GF-D8 (cell line): ENCODE measurements around the gene U2AF1L4.

Experiments
- DNase-seq: peaks from one replicate; lab custom pipeline; 2025; lab: John Stamatoyannopoulos, UW

Gene U2AF1L4

DNA sequence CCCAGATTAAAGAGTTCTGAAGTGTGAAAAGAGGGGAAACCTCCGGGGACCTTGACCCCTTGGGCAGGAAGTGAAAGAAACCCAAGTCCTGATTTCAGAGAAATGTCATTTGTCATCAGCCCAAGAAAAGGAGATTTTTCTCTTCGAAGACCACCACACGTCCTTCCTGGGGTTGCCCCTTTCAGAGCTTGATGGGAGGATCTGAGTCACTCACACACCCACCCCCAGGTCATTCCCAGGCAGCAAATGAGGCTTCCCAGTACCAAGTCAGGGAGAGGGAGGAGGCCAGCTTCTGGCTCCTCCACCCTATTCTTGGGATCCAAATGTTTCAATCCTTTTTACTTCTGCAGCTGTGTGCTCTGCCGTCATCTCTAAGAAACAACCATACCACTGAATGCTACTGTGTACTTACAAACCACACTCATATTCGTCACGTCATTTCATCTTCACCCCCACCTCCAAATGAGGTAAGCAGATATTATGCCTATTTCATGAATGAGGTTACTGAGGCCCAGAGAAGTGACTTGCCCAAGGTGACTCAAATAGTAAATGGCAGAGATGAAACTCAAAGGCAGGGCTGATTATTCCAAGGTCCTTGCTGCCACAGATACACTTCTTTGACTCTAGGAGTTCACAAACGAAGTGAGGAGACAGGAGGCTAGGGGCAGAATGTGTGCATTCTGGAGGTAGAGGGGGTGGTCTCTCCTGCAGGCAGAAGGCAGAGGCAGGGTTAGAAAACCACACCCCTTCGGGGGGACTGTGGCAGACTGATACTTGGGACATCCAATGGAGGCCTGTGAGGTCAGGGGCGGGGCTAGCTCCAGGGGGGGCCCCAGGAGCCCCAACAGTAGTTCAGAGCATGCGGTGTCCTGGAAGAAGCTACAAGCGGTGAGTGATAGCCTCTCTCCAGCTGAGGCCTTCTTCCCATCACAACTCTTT, 32.4 kb downstream of the U2AF1L4 start:
- DNase-seq: no peak

DNA sequence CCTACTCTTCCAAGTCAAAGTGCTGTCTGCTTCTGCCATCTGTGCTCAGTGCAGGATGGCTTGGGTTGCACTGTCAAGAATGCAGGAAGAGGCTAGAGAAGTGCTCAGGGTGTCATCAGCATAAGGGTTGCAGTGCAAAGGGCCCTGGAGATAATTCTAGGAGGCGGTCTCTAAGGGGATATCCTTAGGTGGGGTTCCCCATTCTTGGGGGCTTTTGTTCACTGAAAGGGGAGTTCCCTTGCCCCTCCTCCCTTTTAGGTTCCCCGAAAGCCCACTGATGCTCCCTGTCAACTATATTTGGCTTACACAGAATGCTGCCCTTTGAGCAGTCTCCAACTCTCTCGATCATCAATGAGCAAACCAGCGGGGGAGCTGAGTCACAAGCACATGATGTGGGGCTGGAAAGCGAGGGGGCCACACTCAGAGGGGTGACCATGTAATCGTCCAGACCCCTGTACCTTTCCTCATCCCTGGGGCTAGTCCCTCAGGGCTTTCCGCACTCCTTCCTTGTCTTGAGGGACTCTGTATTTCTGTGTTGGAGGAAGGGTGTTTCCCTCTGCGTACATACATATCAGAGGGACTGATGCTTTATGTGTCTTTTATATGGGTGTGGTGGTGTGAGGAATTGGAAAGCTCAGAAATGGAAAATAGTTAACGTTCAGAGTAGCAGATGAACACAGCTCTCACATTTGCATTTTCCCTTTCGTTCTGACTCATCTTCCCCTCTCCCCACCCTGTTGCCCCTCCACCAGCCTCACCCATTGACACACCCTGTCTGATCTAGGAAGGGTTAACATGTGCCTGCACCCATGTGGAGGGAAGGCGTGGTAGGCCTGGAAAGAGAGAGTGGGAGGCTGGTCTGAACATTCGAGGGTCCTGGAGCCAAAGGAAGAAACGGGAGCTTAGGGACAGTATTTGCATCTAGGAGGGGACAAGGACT, 34.2 kb downstream of the U2AF1L4 start:
- DNase-seq: no peak

GRCh38 chr19:35708391-35708790, 36.8 kb downstream of the U2AF1L4 start:
- DNase-seq: no peak

- no peak for DNase-seq
Observed at GRCh38 chr19:35704218-35704617, 41.0 kb downstream of the U2AF1L4 start, which contains the start of gene ZBTB32. Gene ZBTB32 (plus strand): TSS chr19:35704558. CDS start chr19:35714627, 10,069 bp downstream.

- DNase-seq: no peak
Observed at GRCh38 chr19:35703343-35703742, 41.9 kb downstream of the U2AF1L4 start.

DNA sequence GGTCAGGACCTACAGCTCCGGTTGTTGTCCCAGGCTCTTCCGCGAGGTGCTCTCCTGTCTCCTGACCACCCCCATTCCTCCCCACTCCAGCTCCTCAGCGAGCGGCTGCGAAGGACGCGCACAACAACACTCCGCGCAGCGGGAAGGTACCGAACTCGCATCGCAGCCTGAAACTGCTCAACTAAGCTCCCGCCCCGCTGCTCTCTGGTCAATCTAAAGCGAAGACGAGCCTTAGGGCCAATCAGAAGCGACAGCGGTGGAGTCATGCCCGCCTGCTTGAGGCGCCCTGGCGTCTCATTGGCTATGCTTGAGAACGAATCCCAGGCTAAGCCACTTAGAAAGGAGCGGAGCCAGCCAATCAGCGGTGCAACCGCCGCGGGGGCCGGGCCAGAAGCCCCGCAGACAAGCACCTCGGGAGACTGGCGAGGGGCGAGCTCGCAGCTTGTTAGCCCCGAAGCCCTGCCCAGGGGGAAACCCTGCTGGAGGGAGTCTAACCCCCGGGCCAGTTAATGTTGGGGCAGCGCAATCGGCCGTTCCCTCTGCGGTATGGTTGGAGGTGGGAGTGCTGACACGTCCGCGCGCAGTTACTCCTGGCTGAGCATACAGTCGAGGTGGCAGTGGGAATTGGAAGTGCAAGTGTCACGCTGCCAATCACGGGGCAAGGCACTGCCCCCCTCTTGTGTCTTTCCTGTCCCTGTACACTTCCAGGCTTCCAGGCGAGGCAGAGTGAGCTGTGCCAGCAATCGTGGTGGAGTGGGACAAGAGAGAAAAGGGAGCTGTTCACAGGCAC, 42.8 kb downstream of the U2AF1L4 start:
- DNase-seq: peak; percentile 84

DNA sequence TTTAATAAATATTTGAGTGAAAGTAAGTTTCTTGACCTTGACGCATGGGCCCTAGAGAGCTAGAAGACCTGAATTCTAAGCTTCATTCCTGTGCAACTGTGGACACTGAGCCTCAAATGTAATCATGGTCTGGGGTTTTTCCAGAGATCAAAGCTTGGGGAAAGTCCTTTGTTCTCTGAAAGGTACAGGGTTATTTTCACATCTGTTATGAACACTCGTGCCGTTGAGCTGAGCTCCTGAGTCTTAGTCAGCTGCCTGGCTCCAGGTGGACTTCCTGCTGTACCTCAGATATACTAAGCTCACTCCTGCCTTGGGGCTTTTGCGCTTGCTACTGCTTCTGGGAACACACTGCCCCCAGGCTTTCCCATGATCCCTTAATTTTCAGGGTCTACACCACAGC, 48.4 kb downstream of the U2AF1L4 start:
- no peak for DNase-seq

GRCh38 chr19:35695895-35696422, 49.3 kb downstream of the U2AF1L4 start:
- DNase-seq: no peak

- DNase-seq: peak; percentile 60
Observed at GRCh38 chr19:35693835-35694599, 51.2 kb downstream of the U2AF1L4 start.

- DNase-seq: no peak
Observed at GRCh38 chr19:35693422-35693821, 51.8 kb downstream of the U2AF1L4 start.
